Astrocyte (in vitro differentiated cells and primary cell): ENCODE data around the gene CYTH3. TPM values are rescaled to one million over a fixed set of nuclear protein-coding genes. Genes with fewer than 3 reads are reported as not detected.

Experiments used
- DNase-seq: peaks from one replicate; pipeline ENCODE4 v3.0.0-alpha.2; 2010; ENCODE audit warnings: low read depth
- FAIRE-seq: peaks from 2 replicates; lab custom pipeline; 2011; peaks lifted over from hg19 to GRCh38; lab: Jason Lieb, UNC
- H2AFZ ChIP-seq: 2 replicates; pipeline ENCODE4 v1.6.0; 2012; ENCODE audit warnings: low read depth, low read length, inconsistent platforms
- H3K27ac ChIP-seq: 2 replicates; pipeline ENCODE4 v1.5.1; 2011; ENCODE audit warnings: low read depth, low read length, inconsistent platforms
- H3K27me3 ChIP-seq: 2 replicates; pipeline ENCODE4 v1.6.0; 2011; ENCODE audit warnings: low read length, inconsistent platforms; ENCODE audit not compliant: insufficient read depth
- H3K36me3 ChIP-seq: 2 replicates; pipeline ENCODE4 v1.5.1; 2011; ENCODE audit warnings: low read length, inconsistent platforms; ENCODE audit not compliant: insufficient read depth
- H3K4me1 ChIP-seq: 2 replicates; pipeline ENCODE4 v1.5.1; 2011; ENCODE audit warnings: low read length, inconsistent platforms; ENCODE audit not compliant: insufficient read depth
- H3K4me2 ChIP-seq: 2 replicates; pipeline ENCODE4 v1.6.0; 2012; ENCODE audit warnings: low read length, inconsistent platforms
- H3K4me3 ChIP-seq: 2 replicates; pipeline ENCODE4 v1.5.1; 2011; ENCODE audit warnings: low read depth, mild to moderate bottlenecking, low read length, inconsistent platforms; ENCODE audit not compliant: insufficient read depth
- H3K79me2 ChIP-seq: 2 replicates; pipeline ENCODE4 v1.6.0; 2012; ENCODE audit warnings: mild to moderate bottlenecking, low read length, inconsistent platforms; ENCODE audit not compliant: insufficient read depth
- H3K9ac ChIP-seq: 2 replicates; pipeline ENCODE4 v1.6.0; 2012; ENCODE audit warnings: mild to moderate bottlenecking, low read length, inconsistent platforms
- H3K9me3 ChIP-seq: 2 replicates; pipeline ENCODE4 v1.5.1; 2012; ENCODE audit warnings: low read depth, mild to moderate bottlenecking, low read length, inconsistent platforms; ENCODE audit not compliant: insufficient read depth
- H4K20me1 ChIP-seq: 2 replicates; pipeline ENCODE4 v1.6.0; 2012; ENCODE audit warnings: low read length, inconsistent platforms; ENCODE audit not compliant: insufficient read depth
- H3K27ac Mint-ChIP-seq: one replicate; pipeline ENCODE4 v1.8.0; 2021; ENCODE audit warnings: mild to moderate bottlenecking, mixed read lengths; ENCODE audit not compliant: unreplicated experiment
- H3K27me3 Mint-ChIP-seq: one replicate; pipeline ENCODE4 v1.8.0; 2021; ENCODE audit warnings: low read depth, mixed read lengths; ENCODE audit not compliant: unreplicated experiment
- H3K36me3 Mint-ChIP-seq: one replicate; pipeline ENCODE4 v1.8.0; 2021; ENCODE audit warnings: low read depth, mixed read lengths; ENCODE audit not compliant: unreplicated experiment
- H3K4me1 Mint-ChIP-seq: one replicate; pipeline ENCODE4 v1.8.0; 2021; ENCODE audit warnings: low read depth, mixed read lengths; ENCODE audit not compliant: unreplicated experiment
- H3K4me3 Mint-ChIP-seq: one replicate; pipeline ENCODE4 v1.8.0; 2021; ENCODE audit warnings: mild to moderate bottlenecking, moderate library complexity, mixed read lengths; ENCODE audit not compliant: unreplicated experiment
- H3K9me3 Mint-ChIP-seq: one replicate; pipeline ENCODE4 v1.8.0; 2021; ENCODE audit warnings: mild to moderate bottlenecking, mixed read lengths; ENCODE audit not compliant: unreplicated experiment
- CTCF ChIP-seq: IDR thresholded peaks from 2 replicates; pipeline ENCODE4 v1.5.1; 2011; ENCODE audit warnings: low read depth, mild to moderate bottlenecking, inconsistent platforms, low read length, moderate library complexity; ENCODE audit not compliant: insufficient read depth
- EZH2 ChIP-seq: IDR thresholded peaks from 2 replicates; pipeline ENCODE4 v1.6.1; 2012; ENCODE audit warnings: mild to moderate bottlenecking, low read length, inconsistent platforms; ENCODE audit not compliant: insufficient read depth
- total RNA-seq: library from RNA; stranded (reverse); gene quantifications from 2 replicates; pipeline ENCODE4 v1.2.1, GENCODE V29; 2021

Gene CYTH3
- total RNA-seq, 1 donor from 2014 or later, result 29.3 TPM

- H3K27me3 Mint-ChIP-seq, result no peaks in the 10 kb centered on the region
- H2AFZ ChIP-seq, result no peak overlapping the region
- H3K36me3 ChIP-seq, result no peaks in the 10 kb centered on the region
- H3K27me3 ChIP-seq, result no peaks in the 10 kb centered on the region
- peaks cover 1% of the 10 kb centered on the region for H3K4me1 ChIP-seq
- H3K9ac ChIP-seq, result no peak overlapping the region
- H3K27ac Mint-ChIP-seq, result no peak overlapping the region
- H3K79me2 ChIP-seq, result peaks cover 74% of the 10 kb centered on the region
- H3K36me3 Mint-ChIP-seq, result peaks cover 14% of the 10 kb centered on the region
- no peak overlapping the region for H3K4me2 ChIP-seq
- DNase-seq (no peak), FAIRE-seq (no peak)
- no peak overlapping the region for H3K27ac ChIP-seq
- peaks cover 4% of the 10 kb centered on the region for H3K4me1 Mint-ChIP-seq
- H3K9me3 Mint-ChIP-seq, result no peaks in the 10 kb centered on the region
- TF ChIP-seq CTCF, result no peak
- no peak for TF ChIP-seq EZH2
- no peaks in the 10 kb centered on the region for H3K9me3 ChIP-seq
- peaks cover 27% of the 10 kb centered on the region for H4K20me1 ChIP-seq
- no peak overlapping the region for H3K4me3 ChIP-seq
- no peak overlapping the region for H3K4me3 Mint-ChIP-seq
Measured at GRCh38 chr7:6237730-6238129, 34.7 kb downstream of the CYTH3 start.

- DNase-seq, result no peak
- no peak for FAIRE-seq
- peaks cover 6% of the 10 kb centered on the region for H3K4me1 Mint-ChIP-seq
Measured at GRCh38 chr7:6237011-6237410, 35.4 kb downstream of the CYTH3 start.

More at GRCh38 chr7:6237011-6237410, 35.4 kb downstream of the CYTH3 start:
- Mint-ChIP-seq H3K27ac (no peak overlapping the region), H3K36me3 (peaks cover 16% of the 10 kb centered on the region), H3K27me3 (no peaks in the 10 kb centered on the region), H3K9me3 (no peaks in the 10 kb centered on the region), H3K4me3 (no peak overlapping the region)
- Histone ChIP-seq H3K9me3 (no peaks in the 10 kb centered on the region), H3K27me3 (no peaks in the 10 kb centered on the region), H3K4me3 (no peak overlapping the region), H3K36me3 (no peaks in the 10 kb centered on the region), H4K20me1 (peaks cover 34% of the 10 kb centered on the region), H2AFZ (no peak overlapping the region), H3K9ac (no peak overlapping the region), H3K4me2 (no peak overlapping the region), H3K4me1 (no peaks in the 10 kb centered on the region), H3K27ac (no peak overlapping the region), H3K79me2 (peaks cover 78% of the 10 kb centered on the region)
- no peak for TF ChIP-seq CTCF
- TF ChIP-seq EZH2, result no peak
